T-helper 1 cell treated with Interleukin-12 subunit alpha and Interleukin-12 subunit beta and Interleukin-4 antibody, amounts not matched to agents 30 ng/mL and 1 ng/mL, for 36 hours (primary cell): Measurements from ENCODE around the gene TIE1. TPM values are rescaled to one million over a fixed set of nuclear protein-coding genes. Genes with fewer than 3 reads are reported as not detected.

Experiments used
- intact Hi-C: fragments of 100-400 bp; cut with micrococcal nuclease; formaldehyde crosslinking; loops from one replicate; pipeline ENCODE4 v1.15.1; 2024
- total RNA-seq: library from RNA; stranded (reverse); gene quantifications from 2 replicates; pipeline ENCODE4 v1.2.3, GENCODE V29; 2022

Gene TIE1
- 0.25 and 0.85 TPM in 2 replicates for total RNA-seq

DNA sequence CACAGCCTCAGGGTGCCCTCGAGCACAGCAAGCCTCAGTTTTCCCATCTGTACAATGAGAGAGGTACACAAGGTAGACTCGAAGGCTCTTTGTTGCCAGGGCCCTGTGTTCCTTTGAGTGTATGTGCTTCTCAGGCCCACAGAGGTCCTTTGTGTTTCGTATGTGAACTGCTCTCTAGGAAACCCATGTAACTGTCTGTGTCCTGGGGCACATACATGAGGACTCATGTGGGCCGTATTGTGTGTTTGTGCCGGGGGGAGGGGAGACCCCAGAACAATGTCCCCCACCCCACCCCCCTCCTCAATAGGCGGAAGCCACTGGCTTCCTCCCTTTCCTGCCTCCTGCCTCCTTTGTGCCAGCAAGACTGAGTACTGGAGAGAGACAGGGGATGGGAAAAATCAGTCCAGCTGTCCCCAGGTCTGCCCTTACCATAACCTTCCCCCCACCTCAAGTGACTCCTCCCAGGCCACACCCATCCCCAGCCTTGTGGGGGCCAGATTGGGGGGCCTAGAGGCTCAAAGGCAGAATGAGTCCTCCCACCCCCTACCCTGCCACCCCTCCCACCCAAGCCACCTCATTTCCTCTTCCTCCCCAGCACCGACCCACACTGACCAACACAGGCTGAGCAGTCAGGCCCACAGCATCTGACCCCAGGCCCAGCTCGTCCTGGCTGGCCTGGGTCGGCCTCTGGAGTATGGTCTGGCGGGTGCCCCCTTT lies at the start of gene TIE1:
Gene TIE1, plus strand, starts transcription at position 605 of the 717 bp plus-strand sequence. Its CDS starts 90 bp downstream, at position 695.
- intact Hi-C loops: no loop called here

DNA sequence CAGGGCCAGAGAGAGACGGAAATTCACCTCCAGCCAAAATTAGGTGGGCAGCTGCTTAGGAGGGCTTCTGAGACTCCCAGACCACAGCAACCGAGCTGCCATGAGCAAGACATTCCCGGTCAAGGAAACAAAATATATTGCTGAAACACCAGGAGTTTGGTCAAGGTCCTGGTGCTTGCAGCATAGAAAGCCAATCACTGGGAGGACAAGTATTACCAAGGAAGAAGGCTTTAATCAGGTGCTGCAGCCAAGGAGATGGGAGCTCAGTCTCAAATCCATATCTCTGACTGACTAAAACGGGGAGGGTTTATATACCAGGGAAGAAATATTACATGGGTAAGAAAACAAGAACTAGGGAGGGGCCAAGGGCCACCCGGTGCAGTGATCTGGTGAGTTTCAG lies 49.8 kb upstream of the TIE1 start:
- intact Hi-C loops: no loop called here

DNA sequence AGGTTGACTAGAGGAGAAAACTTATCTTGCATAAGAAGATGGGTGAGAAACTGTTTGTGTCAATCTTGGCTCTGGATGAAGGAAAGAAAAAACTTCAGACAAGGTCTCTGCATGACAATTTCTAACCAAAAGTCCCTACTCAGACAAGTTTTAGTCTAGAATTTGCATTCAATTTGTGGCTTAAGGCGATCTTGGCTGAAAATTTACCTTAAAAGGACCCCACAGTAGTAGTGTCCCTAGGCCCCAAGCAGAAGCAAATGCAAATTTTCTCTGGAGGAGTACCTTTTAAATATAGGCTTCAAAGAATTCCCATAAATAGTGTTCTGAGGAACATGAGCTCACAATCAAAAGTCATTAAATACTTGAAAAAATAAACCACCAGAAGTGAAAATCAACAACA lies 48.6 kb upstream of the TIE1 start:
- intact Hi-C loops: no loop called here

DNA sequence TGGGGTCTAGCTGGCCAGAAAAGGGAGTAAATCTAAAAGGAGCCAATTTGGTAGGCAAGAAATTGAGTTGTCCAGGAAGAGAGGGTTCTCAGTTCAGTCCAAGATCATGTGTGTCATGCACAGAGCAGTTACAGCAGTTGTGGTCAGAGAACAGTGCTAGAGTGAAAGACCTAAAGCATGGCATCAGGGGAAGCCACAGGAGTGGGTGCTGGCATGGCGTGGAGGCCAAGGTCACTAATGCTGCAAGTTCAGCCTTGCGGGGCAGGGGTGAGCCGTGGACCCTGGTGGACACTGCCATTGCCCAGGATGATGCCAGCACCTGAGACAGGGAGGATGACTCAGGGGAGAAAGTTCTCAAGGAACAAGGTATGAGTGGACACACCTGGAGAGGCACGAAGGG lies 47.6 kb upstream of the TIE1 start:
- intact Hi-C loops: no loop called here

DNA sequence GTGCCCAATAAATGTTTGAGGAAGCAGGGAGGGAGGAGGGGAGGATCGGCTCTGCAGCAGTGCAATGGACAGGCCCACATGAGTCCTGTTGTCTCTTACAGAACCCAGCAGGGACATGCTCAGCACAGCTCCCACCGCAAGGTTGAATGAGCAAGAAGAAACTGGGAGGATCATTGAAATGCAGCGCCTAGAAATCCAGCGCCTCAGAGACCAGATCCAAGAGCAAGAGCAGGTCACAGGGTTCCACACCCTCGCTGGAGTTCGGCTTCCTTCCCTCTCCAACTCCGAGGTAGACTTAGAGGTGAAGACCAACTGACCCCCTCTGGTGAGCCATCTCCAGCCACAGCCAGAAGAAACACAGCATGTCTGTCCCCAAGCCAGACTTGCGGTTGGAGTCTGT lies 46.9 kb upstream of the TIE1 start:
- intact Hi-C loops: no loop called here

DNA sequence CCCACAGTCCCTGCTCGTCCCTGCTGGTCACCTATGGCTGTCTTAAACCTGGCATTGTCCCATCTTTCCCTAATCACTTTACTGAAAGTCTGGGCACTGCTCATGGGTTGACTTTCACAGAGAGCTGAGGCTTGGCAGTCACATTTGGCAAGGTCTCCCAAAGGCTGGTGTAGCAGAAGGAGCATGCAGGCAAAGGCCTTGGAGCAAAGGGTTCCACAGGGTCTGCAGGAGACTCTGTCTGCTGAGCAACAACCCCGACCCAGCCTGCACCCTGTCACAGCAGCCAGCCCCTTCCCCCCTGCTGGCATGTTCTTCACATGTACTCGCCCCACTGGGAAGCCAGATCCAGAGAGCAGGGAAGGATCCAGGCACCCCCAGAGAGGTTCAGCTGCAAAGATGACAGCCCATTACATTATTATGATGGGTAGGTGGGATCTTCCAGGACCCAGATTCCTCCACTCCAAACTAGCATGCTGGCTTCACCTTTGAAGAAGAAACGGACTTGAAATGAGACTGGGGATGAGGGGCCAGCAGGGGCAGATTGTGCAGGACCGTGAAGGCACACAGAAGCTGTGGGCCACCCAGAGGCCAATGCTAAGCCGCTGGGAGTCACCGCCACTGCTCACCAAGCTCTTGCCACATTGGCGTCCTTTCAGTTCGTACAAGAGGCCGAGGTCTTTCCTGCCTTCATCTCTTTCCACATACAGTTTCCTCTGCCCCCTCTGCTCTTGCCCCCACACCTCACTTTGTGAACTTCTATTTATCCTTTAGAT lies 45.2 kb upstream of the TIE1 start:
- intact Hi-C loops: no loop called here

DNA sequence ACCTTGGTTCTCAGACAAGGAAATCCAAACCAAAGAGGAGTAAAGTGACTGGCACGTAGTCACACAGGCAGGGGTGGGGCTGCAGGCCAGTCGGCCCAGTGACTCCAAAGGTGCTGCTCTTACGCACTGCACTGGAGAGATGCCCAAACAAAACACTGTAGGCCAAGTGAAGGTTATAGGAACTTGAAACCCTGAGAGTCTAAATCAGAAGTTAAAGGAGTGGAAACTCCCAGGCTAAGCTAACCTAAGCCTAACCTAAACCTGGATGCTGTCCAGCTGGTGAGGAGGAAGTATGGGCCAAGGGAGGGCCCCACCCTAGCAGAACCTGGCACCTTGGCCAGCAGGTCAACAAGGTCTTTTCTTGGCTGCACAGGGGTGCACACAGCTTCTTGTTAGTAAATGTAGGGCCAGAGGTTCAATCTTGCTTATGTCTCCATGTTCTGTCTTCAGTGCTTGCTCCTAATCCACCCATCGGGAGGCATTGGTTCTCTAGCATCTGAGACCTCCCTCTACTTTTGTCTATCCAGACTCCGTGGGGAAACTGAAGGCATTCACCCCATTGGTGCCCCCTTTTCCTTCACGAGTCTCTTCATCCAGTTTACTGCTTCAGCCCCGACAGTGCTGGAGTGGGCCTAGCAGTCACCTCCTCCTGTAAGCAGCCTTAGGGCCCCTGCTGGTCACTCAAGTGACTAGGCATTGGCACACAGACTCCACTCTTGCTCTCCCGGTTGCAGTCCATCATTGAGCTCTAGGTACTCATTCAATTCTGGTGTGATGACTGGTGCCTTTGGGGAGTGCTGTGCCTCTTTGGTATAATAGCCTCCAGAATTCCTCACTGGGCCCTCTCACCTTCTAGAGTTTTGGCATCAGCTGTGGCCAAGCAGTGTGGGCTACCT lies 43.9 kb upstream of the TIE1 start:
- intact Hi-C loops: no loop called here

DNA sequence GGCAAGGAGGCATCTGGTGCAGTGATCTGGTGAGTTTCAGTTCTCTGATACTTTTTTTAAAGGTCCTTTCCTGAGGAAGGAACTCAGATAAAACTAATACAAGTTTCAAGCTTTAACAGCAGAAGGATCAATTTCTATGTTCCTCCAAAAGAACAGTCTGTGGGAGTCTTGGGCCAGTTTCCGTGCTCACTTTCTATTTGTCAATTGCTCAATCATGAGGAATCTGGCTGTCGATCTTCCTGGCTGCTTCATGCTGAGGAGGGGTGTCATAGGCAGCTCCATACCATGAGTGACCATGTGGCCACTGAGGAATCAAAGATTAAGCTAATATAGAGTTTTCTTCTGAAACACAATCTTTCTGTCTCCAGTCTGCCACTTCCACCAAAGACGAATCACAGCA lies 42.4 kb upstream of the TIE1 start:
- intact Hi-C loops: no loop called here

DNA sequence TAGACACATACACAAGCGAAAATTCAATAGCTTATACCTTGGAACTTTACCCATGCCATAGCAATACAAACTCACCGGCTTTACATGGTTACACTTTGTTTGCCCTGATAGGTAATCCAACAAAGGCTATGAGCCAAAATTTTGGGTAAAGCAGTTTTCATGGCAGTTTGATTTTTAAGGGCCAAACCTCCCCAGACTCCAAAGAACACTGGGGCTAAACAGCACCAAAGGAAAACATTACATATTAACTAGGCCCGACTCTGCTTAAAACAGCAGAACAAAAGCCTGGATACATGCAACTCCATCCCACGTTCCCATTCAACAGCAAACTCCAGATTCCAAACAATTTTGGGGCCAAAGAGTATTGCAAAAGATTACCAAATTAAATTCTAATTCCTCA lies 35.4 kb upstream of the TIE1 start:
- intact Hi-C loops: no loop called here

DNA sequence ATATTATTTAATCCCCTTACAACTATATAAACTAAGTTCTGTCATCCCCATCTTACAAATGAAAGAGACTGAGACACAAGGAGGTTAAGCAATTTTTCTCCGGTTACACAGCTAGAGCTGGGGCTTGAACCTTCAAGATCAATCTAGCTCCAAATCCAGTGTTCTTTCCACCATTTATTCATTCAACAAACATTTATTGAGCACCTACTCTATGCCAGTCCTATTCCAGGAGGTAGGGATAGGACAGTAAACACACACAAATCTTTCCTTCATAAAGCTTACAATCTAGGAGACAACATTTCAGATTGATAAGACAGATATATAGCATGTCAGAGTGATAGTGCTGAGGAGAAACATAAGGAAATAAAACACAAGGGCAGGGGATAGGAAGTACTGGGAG lies 33.9 kb upstream of the TIE1 start:
- intact Hi-C loops: no loop called here

DNA sequence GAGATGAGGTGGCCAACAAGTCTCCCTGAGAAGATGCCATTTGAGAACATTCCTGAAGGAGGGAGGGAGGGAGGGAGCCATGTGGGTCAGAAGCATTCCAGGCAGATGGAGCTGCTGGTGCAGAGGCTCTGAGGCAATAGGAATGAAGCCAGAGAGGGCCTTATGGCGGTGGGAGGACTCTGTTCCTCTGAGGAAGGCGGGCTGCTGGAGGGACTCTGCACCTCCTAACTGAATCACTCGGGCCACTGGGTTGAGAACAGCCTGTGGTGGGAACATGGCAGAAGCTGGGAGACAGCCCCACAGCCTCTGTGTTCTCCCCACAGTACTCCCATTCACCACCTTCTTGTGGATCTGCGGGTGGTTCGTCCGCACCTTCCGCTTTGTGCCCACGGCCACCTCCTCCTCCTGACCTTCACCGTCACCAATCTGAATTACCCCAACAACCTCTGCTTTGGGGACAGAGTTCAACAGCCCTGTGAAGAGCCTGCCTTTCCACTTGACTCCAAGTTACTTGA lies 33.4 kb upstream of the TIE1 start:
- intact Hi-C loops: no loop called here

DNA sequence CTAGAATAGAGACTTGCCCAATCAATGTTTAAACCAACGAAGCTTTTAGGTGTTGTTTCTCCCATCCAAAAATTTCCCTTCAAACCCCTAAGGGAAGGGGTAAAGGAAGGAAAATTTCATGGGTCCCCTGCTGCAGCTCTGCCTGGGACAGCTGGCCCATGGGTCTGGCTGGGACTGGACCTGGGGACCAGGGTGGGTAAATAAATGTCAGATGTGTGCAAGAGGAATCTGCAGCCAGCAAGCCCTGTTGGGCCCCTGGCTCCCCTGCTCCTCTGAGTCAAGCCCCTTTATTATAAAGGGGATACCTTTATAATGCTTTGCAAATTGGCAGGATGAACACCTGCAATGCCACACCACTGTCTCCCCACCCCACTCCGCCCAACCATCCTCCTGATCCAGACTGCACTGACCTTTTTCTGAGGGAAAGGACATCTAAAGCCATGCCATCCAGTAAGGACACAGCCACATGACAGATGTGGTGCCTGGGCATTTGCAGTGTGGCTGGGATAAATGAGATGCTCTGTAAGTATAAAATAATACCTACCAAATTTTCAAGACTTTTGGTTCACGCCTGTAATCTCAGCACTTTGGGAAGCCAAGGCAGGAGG lies 32.9 kb upstream of the TIE1 start:
- intact Hi-C loops: no loop called here

DNA sequence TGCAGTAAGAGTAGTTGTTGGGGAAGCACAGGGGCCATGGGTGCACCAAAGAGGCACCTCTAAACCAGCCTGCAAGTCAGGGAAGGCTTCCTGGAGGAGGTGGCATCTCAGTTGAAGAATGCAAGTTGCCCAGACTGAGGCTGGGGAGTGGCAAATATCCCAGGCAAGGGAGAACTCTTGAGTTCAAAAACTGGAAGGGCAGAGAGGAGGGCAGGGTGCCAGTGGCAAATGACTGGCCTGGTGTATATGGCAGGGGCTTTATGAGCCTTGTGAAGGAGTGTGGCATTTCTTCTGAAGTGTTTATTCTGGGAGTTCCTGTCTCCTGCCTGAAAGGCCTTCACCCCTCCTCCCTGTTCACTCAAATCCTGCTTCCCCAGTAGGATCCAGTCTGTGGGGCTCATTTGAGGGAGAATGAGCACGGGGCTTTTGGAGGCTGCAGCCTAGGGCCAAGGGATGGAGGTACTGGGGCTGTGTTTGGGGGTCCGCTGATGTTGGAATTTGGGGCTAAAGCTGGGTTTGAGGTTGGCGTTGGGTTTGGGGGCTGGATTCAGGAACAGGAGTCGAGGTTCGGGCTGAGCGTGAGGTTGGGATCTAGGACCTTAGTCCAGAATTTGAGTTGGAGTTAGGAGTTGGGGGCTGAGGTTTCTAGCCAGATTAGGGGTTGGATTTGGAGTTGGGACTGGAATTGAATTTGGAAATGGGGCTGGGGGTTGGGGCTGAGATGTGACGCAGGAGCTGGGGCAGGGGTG lies 31.0 kb upstream of the TIE1 start, which contains the start of gene TMEM125:
Gene TMEM125, plus strand, starts transcription at position 357 of the 749 bp plus-strand sequence. CDS start 2,740 bp downstream, outside the sequence.
- intact Hi-C loops: no loop called here

DNA sequence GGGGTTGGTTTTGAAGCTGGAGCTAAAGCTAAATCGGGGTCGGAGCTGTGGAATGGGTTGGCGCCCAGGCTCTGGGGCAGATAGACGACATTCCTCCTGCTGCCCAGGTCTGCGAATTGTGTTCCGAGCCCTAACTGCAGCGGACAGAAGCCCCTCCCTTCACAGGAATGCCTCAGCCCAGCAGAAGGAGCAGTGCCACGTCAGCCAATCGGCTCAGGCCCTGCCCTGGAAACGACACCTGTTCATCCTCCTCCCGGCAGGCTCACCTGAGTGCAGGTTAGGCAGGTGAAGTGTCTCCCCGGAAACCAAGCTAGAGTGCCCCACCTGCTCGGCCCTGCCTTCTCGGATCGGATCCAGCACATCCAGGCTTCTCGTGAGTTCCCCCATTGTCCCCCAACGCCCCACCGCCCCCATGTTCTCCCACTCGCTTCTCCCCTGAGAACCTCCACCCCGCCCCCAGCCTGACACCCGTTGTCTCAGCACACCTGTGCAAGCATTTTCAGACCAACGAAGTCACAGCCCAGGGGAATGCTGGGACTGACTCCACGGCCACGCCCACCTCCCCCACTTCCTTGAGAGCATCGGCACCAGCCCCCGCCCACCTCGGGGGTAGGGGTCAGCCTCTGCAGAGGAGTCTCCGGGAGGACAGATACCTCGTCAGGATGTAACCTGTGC lies 30.2 kb upstream of the TIE1 start:
- intact Hi-C loops: no loop called here

DNA sequence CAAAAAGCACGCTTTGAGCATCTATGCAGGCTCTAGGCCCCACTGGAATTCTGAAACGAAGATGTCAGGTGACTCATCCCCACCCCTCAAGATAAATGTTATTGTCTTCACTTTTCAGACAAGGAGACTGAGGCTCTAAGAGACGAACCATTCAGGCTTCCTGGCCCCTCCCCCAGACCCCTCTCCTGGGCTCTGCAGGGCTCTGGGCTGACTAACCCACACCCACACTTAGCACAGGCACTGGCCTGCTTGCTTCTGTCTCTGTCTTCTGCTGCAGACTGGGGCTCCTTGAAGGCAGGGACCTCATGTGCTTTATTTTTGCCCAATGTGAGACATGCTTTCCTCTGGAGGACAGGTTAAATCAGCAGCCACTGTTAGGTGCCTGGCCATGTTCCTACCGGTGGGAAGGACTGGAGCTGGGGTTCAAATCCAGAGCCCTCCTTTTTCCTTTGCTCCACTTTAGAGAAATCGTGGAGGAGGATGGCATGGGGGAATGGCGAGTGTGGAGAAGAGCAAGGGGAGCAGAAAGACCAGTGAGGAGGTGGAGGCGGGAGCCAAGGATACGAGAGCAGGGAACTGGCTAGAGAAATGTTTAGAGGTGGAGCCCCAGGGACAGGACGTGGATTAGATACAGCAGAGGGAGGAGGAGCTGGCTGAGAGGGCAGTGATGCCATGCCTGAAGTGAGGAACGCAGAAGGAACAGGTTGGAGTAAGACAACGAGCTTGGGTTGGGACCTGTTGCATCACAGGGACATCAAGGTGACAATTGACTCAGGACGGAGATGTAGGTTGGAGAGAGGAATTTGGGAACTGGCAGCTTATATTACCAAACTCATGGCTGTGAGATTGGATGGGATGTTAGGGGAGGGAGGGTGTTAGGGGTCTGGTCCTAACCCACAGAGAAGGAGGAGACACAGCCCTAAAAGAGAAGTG lies 29.3 kb upstream of the TIE1 start:
- intact Hi-C loops: no loop called here

DNA sequence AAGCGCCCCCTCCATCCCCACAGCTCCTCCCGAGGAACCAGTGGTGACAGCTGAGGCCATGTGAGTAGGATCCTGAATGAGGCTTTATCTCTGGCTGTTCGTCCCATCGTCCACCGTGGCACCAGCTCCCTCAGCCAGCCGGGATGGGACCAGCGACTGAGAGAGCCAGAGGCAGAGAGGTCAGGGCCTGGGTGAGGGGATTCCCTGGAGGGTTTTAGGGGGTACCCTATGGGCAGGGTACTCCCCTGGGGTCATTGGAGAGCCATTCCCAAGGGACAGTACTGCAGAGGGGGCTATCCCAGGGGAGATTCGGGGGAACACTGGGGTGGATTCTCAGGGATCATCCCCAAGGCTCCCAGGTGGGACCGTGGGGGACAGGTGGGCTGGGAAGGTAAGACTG lies 28.6 kb upstream of the TIE1 start:
- intact Hi-C loops: no loop called here

DNA sequence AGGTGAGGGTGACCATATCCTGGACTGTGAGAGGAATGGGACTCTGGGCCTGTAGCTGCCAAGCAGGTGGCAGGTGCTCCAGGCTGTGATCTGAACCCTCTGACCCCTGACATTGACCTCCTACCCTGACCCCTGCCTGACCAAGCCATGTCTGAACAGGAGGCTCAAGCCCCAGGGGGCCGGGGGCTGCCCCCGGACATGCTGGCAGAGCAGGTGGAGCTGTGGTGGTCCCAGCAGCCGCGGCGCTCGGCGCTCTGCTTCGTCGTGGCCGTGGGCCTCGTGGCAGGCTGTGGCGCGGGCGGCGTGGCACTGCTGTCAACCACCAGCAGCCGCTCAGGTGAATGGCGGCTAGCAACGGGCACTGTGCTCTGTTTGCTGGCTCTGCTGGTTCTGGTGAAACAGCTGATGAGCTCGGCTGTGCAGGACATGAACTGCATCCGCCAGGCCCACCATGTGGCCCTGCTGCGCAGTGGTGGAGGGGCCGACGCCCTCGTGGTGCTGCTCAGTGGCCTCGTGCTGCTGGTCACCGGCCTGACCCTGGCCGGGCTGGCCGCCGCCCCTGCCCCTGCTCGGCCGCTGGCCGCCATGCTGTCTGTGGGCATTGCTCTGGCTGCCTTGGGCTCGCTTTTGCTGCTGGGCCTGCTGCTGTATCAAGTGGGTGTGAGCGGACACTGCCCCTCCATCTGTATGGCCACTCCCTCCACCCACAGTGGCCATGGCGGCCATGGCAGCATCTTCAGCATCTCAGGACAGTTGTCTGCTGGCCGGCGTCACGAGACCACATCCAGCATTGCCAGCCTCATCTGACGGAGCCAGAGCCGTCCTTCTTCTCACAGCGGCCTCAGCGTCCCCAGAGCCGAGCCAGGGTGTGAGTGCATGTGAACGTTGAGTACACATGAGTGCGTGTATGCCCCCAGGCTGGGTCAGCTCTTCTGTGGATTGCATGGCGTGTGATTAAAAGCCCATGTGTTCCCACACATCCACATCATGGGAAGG lies 27.9 kb upstream of the TIE1 start:
- intact Hi-C loops: no loop called here
